GM12892 (cell line): Measurements from ENCODE around the gene NFATC1.

ENCODE experiments used
- POLR2A ChIP-seq: IDR thresholded peaks from 2 replicates; pipeline ENCODE4 v1.6.1; 2011; ENCODE audit warnings: low read depth, low read length, control low read depth
- POLR2AphosphoS5 ChIP-seq: IDR thresholded peaks from 2 replicates; pipeline ENCODE4 v1.6.1; 2011; ENCODE audit warnings: low read depth, low read length, control low read depth

- no peak for TF ChIP-seq POLR2A
- no peak for TF ChIP-seq POLR2AphosphoS5
Observed at GRCh38 chr18:79540904-79541282, 145.2 kb downstream of the NFATC1 start.
